Activated CD4-positive, alpha-beta T cell treated with anti-CD3 and anti-CD28 coated beads, Interleukin-2, amount 10 ng/mL, durations not matched to agents 24 days and 14 days (primary cell): Measurements from ENCODE around the gene COBL. TPM values are rescaled to one million over a fixed set of nuclear protein-coding genes. Genes with fewer than 3 reads are reported as not detected.

Experiments used
- DNase-seq: peaks from one replicate; pipeline ENCODE4 v3.0.0; 2022
- H3K27ac Mint-ChIP-seq: one replicate; pipeline ENCODE4 v1.8.0; 2022; ENCODE audit warnings: mild to moderate bottlenecking, mixed read lengths
- H3K27me3 Mint-ChIP-seq: one replicate; pipeline ENCODE4 v1.8.0; 2022; ENCODE audit warnings: mixed read lengths
- H3K36me3 Mint-ChIP-seq: one replicate; pipeline ENCODE4 v1.8.0; 2022; ENCODE audit warnings: low read depth, mild to moderate bottlenecking, mixed read lengths
- H3K4me1 Mint-ChIP-seq: one replicate; pipeline ENCODE4 v1.8.0; 2021; ENCODE audit warnings: mixed read lengths
- H3K4me3 Mint-ChIP-seq: one replicate; pipeline ENCODE4 v1.8.0; 2022; ENCODE audit warnings: mild to moderate bottlenecking, moderate library complexity, mixed read lengths
- H3K9me3 Mint-ChIP-seq: one replicate; pipeline ENCODE4 v1.8.0; 2021; ENCODE audit warnings: mixed read lengths
- intact Hi-C: fragments of 100-400 bp; cut with micrococcal nuclease; formaldehyde crosslinking; loops from one replicate; pipeline ENCODE4 v1.15.1; 2023
- total RNA-seq: library from RNA; stranded (reverse); gene quantifications from 2 replicates; pipeline ENCODE4 v1.2.3, GENCODE V29; 2022

COBL gene
- total RNA-seq, 1 donor from 2014 or later, result not detected

GRCh38 chr7:51238981-51239495 lies 77.6 kb downstream of the COBL start:
- H3K9me3 Mint-ChIP-seq, result no peaks in the 10 kb centered on the region
- H3K4me3 Mint-ChIP-seq, result no peak overlapping the region
- no peaks in the 10 kb centered on the region for H3K27me3 Mint-ChIP-seq
- no peaks in the 10 kb centered on the region for H3K36me3 Mint-ChIP-seq
- H3K4me1 Mint-ChIP-seq, result no peaks in the 10 kb centered on the region
- H3K27ac Mint-ChIP-seq, result no peak overlapping the region
- no peak for DNase-seq
- intact Hi-C loops, result no loop called here

- Mint-ChIP-seq H3K27me3 (no peaks in the 10 kb centered on the region), H3K27ac (no peak overlapping the region), H3K4me1 (no peaks in the 10 kb centered on the region), H3K4me3 (no peak overlapping the region), H3K36me3 (no peaks in the 10 kb centered on the region), H3K9me3 (no peaks in the 10 kb centered on the region)
- DNase-seq, result no peak
- intact Hi-C loops, result no loop called here
Observed at GRCh38 chr7:51237446-51238133, 79.0 kb downstream of the COBL start.

- Mint-ChIP-seq H3K4me1 (no peaks in the 10 kb centered on the region), H3K27me3 (no peaks in the 10 kb centered on the region), H3K4me3 (no peak overlapping the region), H3K36me3 (no peaks in the 10 kb centered on the region), H3K9me3 (no peaks in the 10 kb centered on the region), H3K27ac (no peak overlapping the region)
- DNase-seq, result no peak
- intact Hi-C loops, result no loop called here
Observed at GRCh38 chr7:51236470-51237132, 80.0 kb downstream of the COBL start.

DNA sequence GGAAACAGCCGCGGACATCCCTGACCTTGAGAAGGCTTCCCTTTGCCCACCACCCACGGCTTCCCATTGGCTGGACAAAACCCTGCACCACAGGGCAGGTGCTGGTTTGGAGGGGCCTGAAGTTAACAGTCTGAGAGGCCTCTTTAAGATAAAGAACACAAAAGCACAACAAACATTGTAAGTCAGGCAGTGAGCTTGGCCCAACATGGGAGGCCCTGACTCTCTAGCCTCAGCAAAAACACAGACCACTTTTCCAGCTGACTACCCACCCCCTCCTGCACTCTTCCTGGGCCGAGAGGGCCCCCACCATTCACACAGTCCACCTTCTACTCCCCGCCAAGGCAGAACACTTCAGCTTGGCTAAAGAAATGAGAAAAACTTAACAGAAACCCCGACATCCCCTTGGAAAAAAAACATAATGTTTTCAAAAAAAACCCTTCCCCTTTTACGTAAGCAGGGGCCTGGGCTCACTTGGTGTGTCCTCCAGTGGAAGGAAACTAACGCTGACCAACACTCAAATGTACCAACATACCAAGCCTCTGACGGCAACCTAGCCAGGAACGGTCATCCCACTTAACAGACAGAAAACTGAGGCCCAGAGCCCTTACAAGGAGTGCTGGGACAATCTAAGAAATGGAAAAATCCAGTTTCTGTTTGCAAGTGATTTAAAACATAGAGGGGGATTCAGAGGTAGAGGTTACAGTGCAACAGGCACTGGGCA lies 80.9 kb downstream of the COBL start:
- no peaks in the 10 kb centered on the region for H3K27me3 Mint-ChIP-seq
- no peaks in the 10 kb centered on the region for H3K36me3 Mint-ChIP-seq
- H3K4me3 Mint-ChIP-seq, result no peak overlapping the region
- no peak overlapping the region for H3K27ac Mint-ChIP-seq
- no peaks in the 10 kb centered on the region for H3K4me1 Mint-ChIP-seq
- intact Hi-C loops, result no loop called here
- no peaks in the 10 kb centered on the region for H3K9me3 Mint-ChIP-seq
- DNase-seq, result no peak

- no peak overlapping the region for H3K27ac Mint-ChIP-seq
- no peaks in the 10 kb centered on the region for H3K4me1 Mint-ChIP-seq
- H3K27me3 Mint-ChIP-seq, result no peaks in the 10 kb centered on the region
- DNase-seq, result no peak
- no peak overlapping the region for H3K4me3 Mint-ChIP-seq
- intact Hi-C loops, result no loop called here
- H3K36me3 Mint-ChIP-seq, result no peaks in the 10 kb centered on the region
- no peaks in the 10 kb centered on the region for H3K9me3 Mint-ChIP-seq
Observed at GRCh38 chr7:51234609-51235308, 81.8 kb downstream of the COBL start.

DNA sequence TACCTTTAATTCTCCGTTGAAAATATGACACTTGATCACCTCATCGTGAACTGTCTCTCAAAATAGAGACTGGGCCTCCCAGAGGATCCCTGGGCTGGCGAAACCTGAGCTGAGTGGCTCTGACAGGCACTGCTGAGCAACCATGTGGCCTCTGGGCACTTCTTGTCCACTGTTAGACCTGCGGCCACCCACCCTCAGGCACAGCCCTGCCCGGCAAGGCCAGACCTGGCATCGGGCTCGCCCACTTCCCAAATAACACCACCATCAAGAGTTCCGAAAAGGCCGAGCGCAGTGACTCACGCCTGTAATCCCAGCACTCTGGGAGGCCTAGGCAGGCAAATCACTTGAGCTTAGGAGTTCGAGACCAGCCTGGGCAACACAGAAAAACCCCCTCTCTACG lies 82.5 kb downstream of the COBL start:
- Mint-ChIP-seq H3K27ac (no peak overlapping the region), H3K36me3 (no peaks in the 10 kb centered on the region), H3K27me3 (no peaks in the 10 kb centered on the region), H3K4me3 (no peak overlapping the region), H3K9me3 (no peaks in the 10 kb centered on the region), H3K4me1 (no peaks in the 10 kb centered on the region)
- DNase-seq, result no peak
- intact Hi-C loops, result no loop called here

DNA sequence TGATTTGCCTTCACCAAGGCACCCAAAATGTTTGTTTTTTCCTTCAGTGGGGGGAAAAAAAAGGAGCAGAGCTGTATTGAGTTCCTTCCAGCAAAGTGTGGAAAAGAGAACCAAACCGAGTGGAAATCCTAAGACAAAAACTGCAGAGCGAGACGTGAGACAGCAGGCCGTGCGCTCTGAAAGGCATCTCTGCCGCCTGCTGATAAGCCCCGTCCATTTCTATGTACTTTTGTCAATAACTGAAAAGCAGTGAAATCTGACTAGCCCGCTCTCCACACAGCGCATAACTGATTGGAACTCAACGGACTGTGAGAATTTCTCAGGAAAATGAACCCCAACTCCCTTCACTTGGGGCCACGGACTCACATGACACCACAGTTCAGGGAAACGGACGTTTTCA lies 83.2 kb downstream of the COBL start:
- Mint-ChIP-seq H3K27ac (no peak overlapping the region), H3K4me1 (no peaks in the 10 kb centered on the region), H3K9me3 (no peaks in the 10 kb centered on the region), H3K36me3 (no peaks in the 10 kb centered on the region), H3K4me3 (no peak overlapping the region), H3K27me3 (no peaks in the 10 kb centered on the region)
- no peak for DNase-seq
- intact Hi-C loops, result no loop called here

DNA sequence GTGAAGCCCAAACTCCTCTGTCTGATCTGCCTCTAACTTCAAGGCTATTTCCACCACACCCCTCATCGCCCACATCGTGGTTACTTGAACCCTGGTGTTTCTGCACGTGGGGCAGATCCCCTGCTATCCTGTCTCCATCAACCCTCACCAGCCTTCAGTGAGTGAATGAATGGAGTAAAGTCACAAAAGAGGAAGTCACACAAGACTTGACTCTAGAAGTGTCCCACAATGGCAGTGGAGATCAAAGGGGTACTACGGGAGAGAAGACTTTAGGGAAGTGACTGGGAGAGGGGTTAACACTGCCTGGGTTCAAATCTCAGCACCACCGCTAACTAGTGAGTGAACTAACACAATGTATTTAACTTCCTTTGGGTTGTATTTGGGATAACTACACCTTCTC lies 85.9 kb downstream of the COBL start:
- no peak for DNase-seq
- intact Hi-C loops, result no loop called here

GRCh38 chr7:51230324-51230625 lies 86.3 kb downstream of the COBL start:
- H3K4me1 Mint-ChIP-seq, result no peaks in the 10 kb centered on the region
- intact Hi-C loops, result no loop called here
- H3K4me3 Mint-ChIP-seq, result no peak overlapping the region
- H3K27ac Mint-ChIP-seq, result no peak overlapping the region
- no peaks in the 10 kb centered on the region for H3K36me3 Mint-ChIP-seq
- no peaks in the 10 kb centered on the region for H3K9me3 Mint-ChIP-seq
- no peak for DNase-seq
- H3K27me3 Mint-ChIP-seq, result no peaks in the 10 kb centered on the region

More for the DNA sequence above, 85.9 kb downstream of the COBL start:
- Mint-ChIP-seq H3K4me3 (no peak overlapping the region), H3K27ac (no peak overlapping the region), H3K36me3 (no peaks in the 10 kb centered on the region), H3K4me1 (no peaks in the 10 kb centered on the region), H3K9me3 (no peaks in the 10 kb centered on the region), H3K27me3 (no peaks in the 10 kb centered on the region)

DNA sequence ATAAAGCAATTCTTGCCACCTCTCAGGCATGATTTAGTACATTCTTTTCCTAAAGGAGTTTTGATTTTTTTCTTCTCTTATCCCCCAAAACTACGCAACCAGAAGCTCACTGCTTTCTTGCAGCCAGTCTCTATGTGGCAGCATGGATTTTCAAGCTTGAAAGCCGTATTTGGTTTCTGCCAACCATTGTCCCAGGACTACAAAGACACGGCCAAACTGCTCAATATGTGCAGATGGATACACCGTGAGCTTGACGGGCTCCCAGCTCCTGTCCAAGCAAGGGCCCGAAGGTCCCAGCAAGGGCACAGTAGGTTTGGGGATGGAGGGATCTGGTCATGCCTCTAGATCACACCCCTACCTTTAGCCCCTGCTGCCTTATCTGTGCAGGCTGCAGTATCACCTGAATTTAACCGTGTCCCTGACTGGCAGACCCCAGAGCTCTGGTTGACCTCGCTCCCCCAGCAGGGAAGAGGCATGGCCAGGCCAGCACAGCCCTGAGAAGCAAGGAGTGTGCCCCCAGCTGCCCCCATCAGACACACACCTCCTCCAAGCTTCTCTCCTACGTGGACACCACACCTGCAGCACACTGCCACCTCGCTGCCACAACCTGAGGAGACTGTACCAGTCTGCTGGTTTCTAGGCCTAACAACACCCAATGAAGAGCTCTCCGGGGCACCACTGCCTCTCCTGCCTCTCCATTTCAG lies 86.8 kb downstream of the COBL start:
- Mint-ChIP-seq H3K36me3 (no peaks in the 10 kb centered on the region), H3K27me3 (no peaks in the 10 kb centered on the region), H3K4me1 (no peaks in the 10 kb centered on the region), H3K9me3 (no peaks in the 10 kb centered on the region), H3K4me3 (no peak overlapping the region), H3K27ac (no peak overlapping the region)
- DNase-seq, result no peak
- intact Hi-C loops, result no loop called here

GRCh38 chr7:51229106-51229537 lies 87.5 kb downstream of the COBL start:
- no peak for DNase-seq
- Mint-ChIP-seq H3K4me3 (no peak overlapping the region), H3K27ac (no peak overlapping the region), H3K4me1 (no peaks in the 10 kb centered on the region), H3K36me3 (no peaks in the 10 kb centered on the region), H3K9me3 (no peaks in the 10 kb centered on the region), H3K27me3 (no peaks in the 10 kb centered on the region)
- intact Hi-C loops, result no loop called here

GRCh38 chr7:51228386-51228958 lies 88.1 kb downstream of the COBL start:
- no peaks in the 10 kb centered on the region for H3K4me1 Mint-ChIP-seq
- no peaks in the 10 kb centered on the region for H3K9me3 Mint-ChIP-seq
- intact Hi-C loops, result no loop called here
- no peaks in the 10 kb centered on the region for H3K27me3 Mint-ChIP-seq
- H3K36me3 Mint-ChIP-seq, result no peaks in the 10 kb centered on the region
- no peak for DNase-seq
- H3K4me3 Mint-ChIP-seq, result no peak overlapping the region
- H3K27ac Mint-ChIP-seq, result no peak overlapping the region

DNA sequence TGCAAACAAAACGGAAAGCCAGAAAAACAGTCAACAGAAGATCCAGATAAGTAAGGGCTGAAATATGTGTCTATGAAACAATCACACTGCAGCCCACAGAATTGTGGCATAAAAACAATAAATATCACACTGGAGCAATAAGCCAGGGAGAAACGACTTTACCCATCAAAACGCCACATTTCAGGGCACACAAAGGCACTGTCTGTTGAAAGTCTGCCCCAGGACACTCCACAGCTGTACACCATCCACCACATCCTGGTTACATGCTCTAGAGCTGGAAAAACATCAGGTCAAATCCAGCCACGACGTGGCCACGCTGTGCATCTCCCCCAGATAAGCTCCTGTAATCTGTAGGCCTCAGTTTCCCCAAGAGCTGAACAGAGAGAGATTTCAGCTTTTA lies 88.7 kb downstream of the COBL start:
- Mint-ChIP-seq H3K27me3 (no peaks in the 10 kb centered on the region), H3K27ac (no peak overlapping the region)
- DNase-seq, result no peak

More for the DNA sequence above, 88.7 kb downstream of the COBL start:
- Mint-ChIP-seq H3K4me3 (no peak overlapping the region), H3K9me3 (no peaks in the 10 kb centered on the region), H3K36me3 (no peaks in the 10 kb centered on the region), H3K4me1 (no peaks in the 10 kb centered on the region)
- intact Hi-C loops, result no loop called here
